Neutrophil (primary cell): ENCODE data around the gene ABCD4.

Source experiments
- H3K27ac ChIP-seq: fragments of 200-600 bp; sonication (generic); 2 replicates; pipeline ENCODE4 v1.5.1; 2016; ENCODE audit warnings: mild to moderate bottlenecking, moderate library complexity
- H3K27me3 ChIP-seq: fragments of 200-600 bp; sonication (generic); 2 replicates; pipeline ENCODE4 v1.6.0; 2016; ENCODE audit warnings: mild to moderate bottlenecking
- H3K36me3 ChIP-seq: fragments of 200-600 bp; sonication (generic); 2 replicates; pipeline ENCODE4 v1.5.1; 2017
- H3K4me1 ChIP-seq, 2 experiments: fragments of 200-600 bp in 1 of 2; sonication (generic) in 1 of 2; 1 replicate in 1 of 2; 2 replicates in 1 of 2; pipeline versions ENCODE4 v1.5.1 to v1.6.1; 2013 to 2016; ENCODE audit warnings: low read depth in 1 of 2, low read length in 1 of 2, mild to moderate bottlenecking in 1 of 2, moderate library complexity in 1 of 2; ENCODE audit not compliant: control insufficient read depth in 1 of 2, insufficient read depth in 1 of 2
- H3K4me3 ChIP-seq, 2 experiments: fragments of 200-600 bp in 1 of 2; sonication (generic) in 1 of 2; 1 replicate in 1 of 2; 2 replicates in 1 of 2; pipeline ENCODE4 v1.5.1; 2013 to 2016; ENCODE audit warnings: low read depth in 1 of 2, low read length in 1 of 2, mild to moderate bottlenecking in 1 of 2, moderate library complexity in 1 of 2
- H3K9me3 ChIP-seq: fragments of 200-600 bp; sonication (generic); 2 replicates; pipeline ENCODE4 v1.5.1; 2016
- TF ChIP-seq, protein P1 (sequence below): fragments of 200-600 bp; sonication (generic); IDR thresholded peaks from 2 replicates; pipeline ENCODE4 v1.5.1; 2016; ENCODE audit warnings: antibody characterized with exemption

Gene ABCD4

DNA sequence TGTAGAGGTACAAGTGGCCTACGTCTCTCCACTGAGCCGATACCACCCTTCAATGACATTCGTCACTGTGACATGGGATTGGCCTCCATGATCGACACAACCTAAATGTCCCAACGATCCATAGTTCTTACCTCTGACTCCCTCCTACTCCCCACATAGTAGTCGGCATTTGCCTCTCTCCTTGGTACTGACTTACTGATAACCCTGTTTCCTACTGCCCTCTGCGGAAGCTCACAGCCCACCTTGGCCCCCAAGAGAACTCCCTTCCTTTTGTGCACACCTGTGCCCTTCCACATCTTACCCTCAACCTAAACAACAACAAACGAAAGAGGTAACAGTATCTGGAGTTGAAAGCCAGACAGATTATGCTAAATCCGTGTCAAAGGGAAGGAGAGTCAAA, 39.6 kb downstream of the ABCD4 start:
- H3K9me3 ChIP-seq, result no peaks in the 10 kb centered on the region
- no peak overlapping the region for H3K4me3 ChIP-seq
- H3K4me1 ChIP-seq, result peaks cover 3% of the 10 kb centered on the region in 2 experiments
- peaks cover 36% of the 10 kb centered on the region for H3K27me3 ChIP-seq
- TF ChIP-seq, protein P1, sequence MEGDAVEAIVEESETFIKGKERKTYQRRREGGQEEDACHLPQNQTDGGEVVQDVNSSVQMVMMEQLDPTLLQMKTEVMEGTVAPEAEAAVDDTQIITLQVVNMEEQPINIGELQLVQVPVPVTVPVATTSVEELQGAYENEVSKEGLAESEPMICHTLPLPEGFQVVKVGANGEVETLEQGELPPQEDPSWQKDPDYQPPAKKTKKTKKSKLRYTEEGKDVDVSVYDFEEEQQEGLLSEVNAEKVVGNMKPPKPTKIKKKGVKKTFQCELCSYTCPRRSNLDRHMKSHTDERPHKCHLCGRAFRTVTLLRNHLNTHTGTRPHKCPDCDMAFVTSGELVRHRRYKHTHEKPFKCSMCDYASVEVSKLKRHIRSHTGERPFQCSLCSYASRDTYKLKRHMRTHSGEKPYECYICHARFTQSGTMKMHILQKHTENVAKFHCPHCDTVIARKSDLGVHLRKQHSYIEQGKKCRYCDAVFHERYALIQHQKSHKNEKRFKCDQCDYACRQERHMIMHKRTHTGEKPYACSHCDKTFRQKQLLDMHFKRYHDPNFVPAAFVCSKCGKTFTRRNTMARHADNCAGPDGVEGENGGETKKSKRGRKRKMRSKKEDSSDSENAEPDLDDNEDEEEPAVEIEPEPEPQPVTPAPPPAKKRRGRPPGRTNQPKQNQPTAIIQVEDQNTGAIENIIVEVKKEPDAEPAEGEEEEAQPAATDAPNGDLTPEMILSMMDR, result no peak
- no peak overlapping the region for H3K27ac ChIP-seq
- no peaks in the 10 kb centered on the region for H3K36me3 ChIP-seq

DNA sequence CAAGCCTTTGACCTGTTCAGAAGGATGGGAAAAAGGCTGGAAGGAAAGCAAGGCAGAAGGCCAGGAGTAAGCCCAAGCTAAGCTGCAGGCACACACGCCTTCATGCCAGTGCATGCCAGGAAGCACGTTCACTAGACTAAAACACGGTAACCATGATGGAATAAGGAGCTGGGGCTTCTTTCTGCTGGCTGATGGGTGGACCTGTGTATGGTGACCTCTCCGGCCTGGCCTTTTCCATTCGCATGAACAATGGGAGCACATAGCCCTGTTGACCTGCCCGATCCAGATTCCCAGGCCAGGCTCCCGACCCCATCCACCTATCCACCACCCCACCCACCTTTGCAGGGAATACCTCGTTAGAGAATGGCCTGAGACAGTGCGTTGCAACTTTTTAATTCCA, 40.7 kb downstream of the ABCD4 start:
- peaks cover 11 to 14% of the 10 kb centered on the region in 2 experiments for H3K4me1 ChIP-seq
- H3K36me3 ChIP-seq, result no peaks in the 10 kb centered on the region
- peaks cover 40% of the 10 kb centered on the region for H3K27me3 ChIP-seq
- H3K4me3 ChIP-seq, result no peak overlapping the region
- TF ChIP-seq, protein P1, result no peak
- H3K27ac ChIP-seq, result no peak overlapping the region
- H3K9me3 ChIP-seq, result no peaks in the 10 kb centered on the region

DNA sequence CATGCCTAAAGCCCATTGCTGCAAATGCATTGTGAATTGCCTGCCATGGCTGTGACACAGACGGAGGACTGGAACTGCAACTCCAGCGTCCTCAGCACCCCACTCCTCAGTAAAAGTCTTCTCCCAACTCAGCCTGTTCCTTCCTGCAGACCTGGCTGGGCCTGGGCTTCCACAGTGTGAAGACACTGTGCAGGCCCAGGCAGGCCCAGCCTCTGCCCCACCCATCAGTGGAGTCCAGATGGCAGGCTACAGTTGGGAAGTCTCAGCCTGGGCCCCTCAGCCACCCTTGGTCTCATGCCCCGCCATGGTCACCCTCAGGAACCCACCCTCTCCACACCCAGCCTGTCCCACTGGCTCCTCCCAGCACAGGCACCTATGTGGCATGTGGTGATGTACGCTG, 41.4 kb downstream of the ABCD4 start:
- no peaks in the 10 kb centered on the region for H3K36me3 ChIP-seq
- H3K9me3 ChIP-seq, result no peaks in the 10 kb centered on the region
- peaks cover 14 to 18% of the 10 kb centered on the region in 2 experiments for H3K4me1 ChIP-seq
- H3K4me3 ChIP-seq, result no peak overlapping the region
- TF ChIP-seq, protein P1, result no peak
- no peak overlapping the region for H3K27ac ChIP-seq
- H3K27me3 ChIP-seq, result peaks cover 47% of the 10 kb centered on the region

DNA sequence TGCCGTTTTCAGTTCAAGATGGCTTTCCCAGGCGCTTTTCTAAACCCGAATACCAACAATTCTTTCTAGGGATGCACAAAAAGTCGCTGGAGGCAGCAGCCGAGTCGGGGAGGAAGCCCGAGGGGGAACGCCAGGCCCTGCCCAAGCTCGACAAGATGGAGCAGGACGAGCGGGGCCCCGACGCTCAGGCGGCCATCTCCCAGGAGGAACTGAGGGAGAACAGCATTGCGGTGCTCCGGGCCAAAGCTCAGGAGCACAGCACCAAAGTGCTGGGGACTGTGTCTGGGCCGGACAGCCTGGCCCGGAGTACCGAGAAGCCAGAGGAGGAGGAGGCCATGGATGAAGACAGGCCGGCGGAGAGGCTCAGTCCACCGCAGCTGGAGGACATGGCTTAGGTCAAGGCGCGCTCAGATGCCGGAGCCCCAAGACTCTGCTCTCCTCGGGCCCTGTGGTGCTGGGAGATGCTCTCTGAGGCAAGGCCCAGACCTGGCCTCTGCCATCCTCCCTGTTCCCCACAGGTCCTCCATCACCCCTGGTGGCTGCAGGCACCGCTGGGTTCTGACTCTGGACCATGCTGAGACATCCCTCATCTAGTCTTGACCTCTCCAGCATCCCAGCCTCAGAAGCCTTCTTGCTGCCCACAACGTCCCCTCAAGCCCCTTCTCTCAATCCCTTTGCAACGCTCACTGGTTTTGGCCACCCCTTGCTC, 42.1 kb downstream of the ABCD4 start:
- Histone ChIP-seq H3K27ac (no peak overlapping the region), H3K9me3 (no peaks in the 10 kb centered on the region), H3K4me1 (peaks cover 14 to 18% of the 10 kb centered on the region in 2 experiments), H3K4me3 (no peak overlapping the region), H3K27me3 (peaks cover 52% of the 10 kb centered on the region), H3K36me3 (no peaks in the 10 kb centered on the region)
- TF ChIP-seq, protein P1, result no peak

DNA sequence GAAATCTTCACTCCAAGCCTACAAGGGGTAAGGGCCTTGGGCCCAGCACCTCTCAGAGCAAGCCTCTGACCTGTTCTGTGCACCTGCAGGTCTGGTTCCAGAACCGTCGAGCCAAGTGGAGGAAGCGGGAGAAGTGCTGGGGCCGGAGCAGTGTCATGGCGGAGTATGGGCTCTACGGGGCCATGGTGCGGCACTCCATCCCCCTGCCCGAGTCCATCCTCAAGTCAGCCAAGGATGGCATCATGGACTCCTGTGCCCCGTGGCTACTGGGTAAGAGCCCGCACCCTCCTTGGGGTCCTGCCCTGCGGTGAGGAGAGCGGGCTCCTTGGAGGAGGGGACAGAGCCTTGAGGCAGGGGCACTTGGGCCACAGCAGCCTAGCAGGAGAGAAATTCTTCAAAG, 43.2 kb downstream of the ABCD4 start:
- no peaks in the 10 kb centered on the region for H3K9me3 ChIP-seq
- TF ChIP-seq, protein P1, result no peak
- no peaks in the 10 kb centered on the region for H3K36me3 ChIP-seq
- H3K4me3 ChIP-seq, result no peak overlapping the region
- H3K4me1 ChIP-seq, result peaks cover 14 to 18% of the 10 kb centered on the region in 2 experiments
- peaks cover 61% of the 10 kb centered on the region for H3K27me3 ChIP-seq
- no peak overlapping the region for H3K27ac ChIP-seq
